Cardiac septum (tissue), 1 donor: Measurements from ENCODE around the gene ASTN1. TPM values are rescaled to one million over a fixed set of nuclear protein-coding genes. Genes with fewer than 3 reads are reported as not detected.

ENCODE experiments used
- DNase-seq: peaks from one replicate; pipeline ENCODE4 v3.0.0-alpha.2; 2020; ENCODE audit warnings: low spot score
- intact Hi-C: fragments of 100-400 bp; cut with DNase I; formaldehyde crosslinking; loops from one replicate; pipeline ENCODE4 v1.14.0; 2022
- microRNA-seq: library from miRNA; unstranded; fragments of <30 nt; microRNA quantifications from one replicate; pipeline ENCODE4 v1.2.0, GENCODE V29; 2020
- total RNA-seq: library from RNA; stranded (reverse); fragmentation: NEBNext Ultra II Directional; extraction: Animal tissue kit (Norgen Biotek cat#: 25700); gene quantifications from one replicate; pipeline ENCODE4 v1.2.1, GENCODE V29; 2021
- donor health status: DM: no; HTN: no; CAD: no.

ASTN1 gene
- total RNA-seq, 1 donor from 2014 or later: 0.59 TPM

GRCh38 chr1:176816232-176816631 lies 348.3 kb downstream of the ASTN1 start:
- no peak for DNase-seq
- intact Hi-C loops: no loop called here

- intact Hi-C loops: no loop called here
- no peak for DNase-seq
Measured at GRCh38 chr1:176815621-176816020, 348.9 kb downstream of the ASTN1 start.

- no peak for DNase-seq
- intact Hi-C loops: no loop called here
Measured at GRCh38 chr1:176811511-176812288, 352.8 kb downstream of the ASTN1 start.

- DNase-seq: no peak
- intact Hi-C loops: no loop called here
Measured at GRCh38 chr1:176809292-176809691, 355.2 kb downstream of the ASTN1 start.

Small RNA genes within 50 kb of the gene (microRNA-seq; reads per million reads assigned to microRNA genes)
- 1.8 reads per million for gene MIR488

Other genes starting within 250 kb of the ASTN1 start
- gene BRINP2, start 6.2 kb upstream of the ASTN1 start, total RNA-seq: 0.11 TPM